Activated T-helper 9 cell treated with anti-CD3 and anti-CD28 coated beads, Interleukin-2, amount 50 U/mL, for 16 hours (primary cell): ENCODE measurements around the gene NWD2.
"Not testable (repeated sequence)": the region's sequence is repeated elsewhere in the genome, so short reads cannot be mapped to it uniquely, and the experiment has no call there.

Source experiments
- DNase-seq: peaks from one replicate; pipeline ENCODE4 v3.0.0-alpha.2; 2020; ENCODE audit warnings: low read depth

NWD2 gene

GRCh38 chr4:37392521-37393255 lies 148.1 kb downstream of the NWD2 start:
- no peak for DNase-seq

GRCh38 chr4:37393321-37393720 lies 148.8 kb downstream of the NWD2 start:
- DNase-seq: no peak

- DNase-seq: no peak
Observed at GRCh38 chr4:37393889-37394288, 149.3 kb downstream of the NWD2 start.

GRCh38 chr4:37397505-37397904 lies 153.0 kb downstream of the NWD2 start:
- no peak for DNase-seq

- DNase-seq: no peak
Observed at GRCh38 chr4:37400241-37400881, 155.8 kb downstream of the NWD2 start.

- DNase-seq: not testable (repeated sequence)
Observed at GRCh38 chr4:37407938-37408826, 163.6 kb downstream of the NWD2 start.

- DNase-seq: not testable (repeated sequence)
Observed at GRCh38 chr4:37413612-37414011, 169.1 kb downstream of the NWD2 start.

GRCh38 chr4:37415845-37416369 lies 171.4 kb downstream of the NWD2 start:
- no peak for DNase-seq

- no peak for DNase-seq
Observed at GRCh38 chr4:37421614-37422013, 177.1 kb downstream of the NWD2 start.

- no peak for DNase-seq
Observed at GRCh38 chr4:37422102-37422501, 177.6 kb downstream of the NWD2 start.

- no peak for DNase-seq
Observed at GRCh38 chr4:37422638-37423037, 178.1 kb downstream of the NWD2 start.

GRCh38 chr4:37423310-37423709 lies 178.8 kb downstream of the NWD2 start:
- DNase-seq: no peak

GRCh38 chr4:37424753-37425152 lies 180.2 kb downstream of the NWD2 start:
- DNase-seq: no peak

- DNase-seq: no peak
Observed at GRCh38 chr4:37425857-37426256, 181.3 kb downstream of the NWD2 start.

GRCh38 chr4:37427193-37427592 lies 182.7 kb downstream of the NWD2 start:
- no peak for DNase-seq

- no peak for DNase-seq
Observed at GRCh38 chr4:37429906-37430305, 185.4 kb downstream of the NWD2 start.

GRCh38 chr4:37430718-37431416 lies 186.3 kb downstream of the NWD2 start:
- DNase-seq: no peak

GRCh38 chr4:37431417-37431743 lies 186.8 kb downstream of the NWD2 start:
- DNase-seq: no peak

- DNase-seq: no peak
Observed at GRCh38 chr4:37434469-37434868, 189.9 kb downstream of the NWD2 start.

- no peak for DNase-seq
Observed at GRCh38 chr4:37436546-37436945, 192.0 kb downstream of the NWD2 start.

GRCh38 chr4:37437163-37437562 lies 192.6 kb downstream of the NWD2 start:
- no peak for DNase-seq
